Ishikawa (cell line): ENCODE data around the gene COL18A1.

Experiments
- CEBPB ChIP-seq: IDR thresholded peaks from 2 replicates; pipeline ENCODE4 v1.6.1; 2012
- EP300 ChIP-seq: IDR thresholded peaks from 2 replicates; pipeline ENCODE4 v1.6.1; 2012; ENCODE audit warnings: borderline replicate concordance
- FOXM1 ChIP-seq: IDR thresholded peaks from 2 replicates; pipeline ENCODE4 v1.6.1; 2012; ENCODE audit warnings: low read depth, borderline replicate concordance
- NFIC ChIP-seq: IDR thresholded peaks from 2 replicates; pipeline ENCODE4 v1.6.1; 2012
- RAD21 ChIP-seq: IDR thresholded peaks from 2 replicates; pipeline ENCODE4 v1.6.1; 2012; ENCODE audit warnings: low read depth
- TAF1 ChIP-seq: IDR thresholded peaks from 2 replicates; pipeline ENCODE4 v1.6.1; 2012; ENCODE audit warnings: low read depth, mild to moderate bottlenecking
- TCF12 ChIP-seq: IDR thresholded peaks from 2 replicates; pipeline ENCODE4 v1.6.1; 2012; ENCODE audit warnings: low read depth
- TEAD4 ChIP-seq: IDR thresholded peaks from 2 replicates; pipeline ENCODE4 v1.6.1; 2012
- YY1 ChIP-seq: IDR thresholded peaks from 2 replicates; pipeline ENCODE4 v1.6.1; 2012; ENCODE audit warnings: low read depth
- ZBTB7A ChIP-seq: IDR thresholded peaks from 2 replicates; pipeline ENCODE4 v1.6.1; 2012; ENCODE audit warnings: low read depth
- TF ChIP-seq, protein P1 (sequence below): IDR thresholded peaks from 2 replicates; pipeline ENCODE4 v1.6.1; 2012
- TF ChIP-seq, protein P2 (sequence below): IDR thresholded peaks from 2 replicates; pipeline ENCODE4 v1.6.1; 2012; ENCODE audit warnings: low read depth, mild to moderate bottlenecking
- TF ChIP-seq, protein P3 (sequence below): IDR thresholded peaks from 2 replicates; pipeline ENCODE4 v1.6.1; 2012

DNA sequence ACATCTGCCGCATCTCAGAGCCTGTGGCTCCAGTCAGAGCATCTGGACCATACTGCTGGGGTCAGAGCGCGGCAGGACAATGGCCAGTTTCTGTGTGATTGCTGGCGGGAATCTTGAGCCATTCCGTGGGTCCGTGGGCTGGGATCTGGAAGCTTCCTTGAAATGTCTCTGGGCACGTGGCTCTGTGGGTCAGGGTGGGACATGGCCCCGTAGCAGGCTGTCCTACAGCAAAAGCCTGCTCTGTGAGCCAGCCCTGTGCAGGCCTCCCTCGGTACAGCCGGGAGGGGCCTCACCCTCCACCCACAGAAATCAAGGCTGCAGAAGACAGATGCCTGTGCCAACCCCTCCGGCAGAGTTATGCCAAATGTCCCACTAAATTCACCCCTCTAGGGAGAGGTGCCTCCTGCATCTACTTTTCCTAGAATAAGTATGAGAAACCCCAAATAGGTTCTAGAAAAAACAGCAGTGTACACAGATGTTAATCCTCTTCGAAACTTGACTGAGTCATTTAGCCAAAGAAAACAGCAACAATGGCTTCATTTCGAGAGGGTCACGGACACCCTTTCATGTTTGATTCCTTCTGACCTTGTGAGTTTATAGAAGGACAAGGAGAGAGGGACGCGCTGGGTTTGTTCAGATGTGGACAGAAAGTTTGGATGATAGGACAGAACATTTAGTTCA, 27.8 kb downstream of the COL18A1 start:
- TF ChIP-seq NFIC (no peak), EP300 (no peak), TEAD4 (no peak), ZBTB7A (no peak), RAD21 (no peak), YY1 (no peak), TAF1 (no peak), FOXM1 (no peak), TCF12 (no peak), CEBPB (no peak)
- TF ChIP-seq, protein P1, sequence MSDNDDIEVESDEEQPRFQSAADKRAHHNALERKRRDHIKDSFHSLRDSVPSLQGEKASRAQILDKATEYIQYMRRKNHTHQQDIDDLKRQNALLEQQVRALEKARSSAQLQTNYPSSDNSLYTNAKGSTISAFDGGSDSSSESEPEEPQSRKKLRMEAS, result no peak
- TF ChIP-seq, protein P2, sequence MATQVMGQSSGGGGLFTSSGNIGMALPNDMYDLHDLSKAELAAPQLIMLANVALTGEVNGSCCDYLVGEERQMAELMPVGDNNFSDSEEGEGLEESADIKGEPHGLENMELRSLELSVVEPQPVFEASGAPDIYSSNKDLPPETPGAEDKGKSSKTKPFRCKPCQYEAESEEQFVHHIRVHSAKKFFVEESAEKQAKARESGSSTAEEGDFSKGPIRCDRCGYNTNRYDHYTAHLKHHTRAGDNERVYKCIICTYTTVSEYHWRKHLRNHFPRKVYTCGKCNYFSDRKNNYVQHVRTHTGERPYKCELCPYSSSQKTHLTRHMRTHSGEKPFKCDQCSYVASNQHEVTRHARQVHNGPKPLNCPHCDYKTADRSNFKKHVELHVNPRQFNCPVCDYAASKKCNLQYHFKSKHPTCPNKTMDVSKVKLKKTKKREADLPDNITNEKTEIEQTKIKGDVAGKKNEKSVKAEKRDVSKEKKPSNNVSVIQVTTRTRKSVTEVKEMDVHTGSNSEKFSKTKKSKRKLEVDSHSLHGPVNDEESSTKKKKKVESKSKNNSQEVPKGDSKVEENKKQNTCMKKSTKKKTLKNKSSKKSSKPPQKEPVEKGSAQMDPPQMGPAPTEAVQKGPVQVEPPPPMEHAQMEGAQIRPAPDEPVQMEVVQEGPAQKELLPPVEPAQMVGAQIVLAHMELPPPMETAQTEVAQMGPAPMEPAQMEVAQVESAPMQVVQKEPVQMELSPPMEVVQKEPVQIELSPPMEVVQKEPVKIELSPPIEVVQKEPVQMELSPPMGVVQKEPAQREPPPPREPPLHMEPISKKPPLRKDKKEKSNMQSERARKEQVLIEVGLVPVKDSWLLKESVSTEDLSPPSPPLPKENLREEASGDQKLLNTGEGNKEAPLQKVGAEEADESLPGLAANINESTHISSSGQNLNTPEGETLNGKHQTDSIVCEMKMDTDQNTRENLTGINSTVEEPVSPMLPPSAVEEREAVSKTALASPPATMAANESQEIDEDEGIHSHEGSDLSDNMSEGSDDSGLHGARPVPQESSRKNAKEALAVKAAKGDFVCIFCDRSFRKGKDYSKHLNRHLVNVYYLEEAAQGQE, result no peak
- TF ChIP-seq, protein P3, sequence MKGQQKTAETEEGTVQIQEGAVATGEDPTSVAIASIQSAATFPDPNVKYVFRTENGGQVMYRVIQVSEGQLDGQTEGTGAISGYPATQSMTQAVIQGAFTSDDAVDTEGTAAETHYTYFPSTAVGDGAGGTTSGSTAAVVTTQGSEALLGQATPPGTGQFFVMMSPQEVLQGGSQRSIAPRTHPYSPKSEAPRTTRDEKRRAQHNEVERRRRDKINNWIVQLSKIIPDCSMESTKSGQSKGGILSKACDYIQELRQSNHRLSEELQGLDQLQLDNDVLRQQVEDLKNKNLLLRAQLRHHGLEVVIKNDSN, result no peak
